HG02840 (cell line): Measurements from ENCODE around the gene LCE3E.

Source experiments
- ATAC-seq: cut with Tn5 transposase; IDR thresholded peaks from one replicate; pipeline ENCODE4 v1.9.1; 2021; ENCODE audit warnings: mild to moderate bottlenecking, moderate library complexity, moderate number of reproducible peaks; ENCODE audit not compliant: unreplicated experiment, low FRiP score

Gene LCE3E

GRCh38 chr1:152517237-152517811 lies 49.3 kb downstream of the LCE3E start:
- no peak for ATAC-seq

DNA sequence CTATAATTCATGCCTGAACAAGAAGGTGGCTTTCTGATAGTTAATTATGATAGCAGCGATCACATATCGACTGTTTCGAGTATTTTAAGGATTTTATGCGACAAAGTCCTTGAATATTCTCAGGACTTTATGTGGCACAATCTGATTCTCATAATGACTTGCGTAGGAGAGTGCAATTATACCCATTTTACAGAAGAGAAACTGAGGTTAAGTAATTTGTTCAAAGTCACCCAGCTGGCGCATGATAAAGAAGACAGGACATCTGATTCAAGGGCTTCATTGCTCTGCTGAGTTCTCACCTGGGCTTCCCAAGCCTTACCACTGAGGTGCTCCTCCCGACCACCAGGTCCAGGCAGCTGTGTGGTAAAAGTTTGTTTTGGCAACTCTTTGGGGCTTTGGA lies 50.5 kb downstream of the LCE3E start:
- ATAC-seq: no peak
